Right kidney (tissue), 1 donor: ENCODE data around the gene CLTB.
A peak's percentile ranks its signal among the peaks of the same experiment; 100 is the strongest.

Experiments
- DNase-seq: peaks from one replicate; pipeline ENCODE4 v3.0.0-alpha.2; 2016

Gene CLTB

DNA sequence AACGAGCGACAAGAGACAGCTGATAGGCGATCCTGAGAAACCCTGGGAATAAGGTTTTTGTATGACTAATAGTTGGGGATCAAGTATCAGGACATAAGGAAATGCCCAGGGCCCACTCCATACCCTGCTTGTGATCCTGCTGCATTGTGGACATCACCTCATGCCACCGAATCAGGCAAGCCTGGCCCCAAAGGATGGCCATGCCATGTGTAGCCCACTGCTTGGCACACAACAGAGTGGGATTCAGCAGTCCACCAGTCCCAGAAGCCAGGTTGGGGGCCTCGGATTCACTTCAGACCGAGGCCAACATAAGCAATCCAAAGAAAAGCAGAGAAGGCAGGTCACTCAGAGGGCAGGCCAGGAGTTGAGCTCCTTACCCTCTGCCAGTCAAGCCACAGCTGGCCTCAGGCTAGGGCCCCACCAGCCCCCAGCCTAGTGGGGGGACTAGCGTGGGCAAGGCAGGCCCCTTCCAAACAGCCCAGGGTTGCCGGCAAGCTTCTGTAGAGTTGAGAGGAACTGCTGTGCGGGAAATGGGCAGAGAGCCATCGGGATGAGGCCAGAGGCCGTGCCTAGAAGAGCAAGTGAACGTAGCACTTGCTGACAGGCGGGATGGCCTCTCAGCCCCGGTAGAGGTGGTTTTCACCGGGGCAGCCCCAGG lies 33.0 kb downstream of the CLTB start:
- no peak for DNase-seq

DNA sequence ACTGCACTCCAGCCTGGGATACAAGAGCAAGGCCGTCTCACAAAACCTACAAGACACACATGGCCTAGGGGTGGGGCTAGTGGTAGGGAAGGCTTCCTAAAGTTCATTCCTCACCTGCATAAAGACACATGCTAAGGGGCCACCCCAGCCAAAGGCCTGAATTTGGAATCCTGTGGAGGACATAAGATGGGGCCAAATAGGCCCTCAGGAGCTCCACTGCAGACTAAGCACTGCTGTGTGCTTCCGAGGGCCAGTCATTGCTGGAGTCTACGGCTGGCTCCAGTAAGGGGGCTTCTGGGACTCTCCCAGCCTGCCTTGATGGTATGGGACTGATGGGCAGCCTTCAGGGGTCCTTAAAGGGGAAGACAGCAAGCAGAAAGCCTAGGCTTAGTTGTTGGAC lies 33.6 kb downstream of the CLTB start:
- no peak for DNase-seq

DNA sequence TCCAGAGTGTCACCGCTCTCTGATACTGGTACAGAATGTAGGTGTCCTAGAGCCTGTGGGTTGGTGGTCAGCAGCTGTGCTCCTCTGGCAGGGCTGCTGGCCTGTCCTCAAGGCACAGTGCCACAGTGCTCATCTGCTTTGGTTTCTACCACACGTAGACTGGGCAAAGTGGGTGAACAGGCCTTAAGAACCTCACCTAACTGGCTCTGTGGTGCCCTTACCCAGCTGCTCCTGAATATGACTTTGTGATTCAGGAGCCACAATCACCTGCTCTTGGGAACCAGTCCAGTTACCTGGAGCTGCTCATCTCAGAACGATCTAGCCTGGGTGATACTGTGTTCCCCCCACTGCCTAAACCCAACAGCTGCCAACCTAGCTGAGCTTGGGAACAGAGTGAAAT lies 34.4 kb downstream of the CLTB start:
- DNase-seq = no peak

DNA sequence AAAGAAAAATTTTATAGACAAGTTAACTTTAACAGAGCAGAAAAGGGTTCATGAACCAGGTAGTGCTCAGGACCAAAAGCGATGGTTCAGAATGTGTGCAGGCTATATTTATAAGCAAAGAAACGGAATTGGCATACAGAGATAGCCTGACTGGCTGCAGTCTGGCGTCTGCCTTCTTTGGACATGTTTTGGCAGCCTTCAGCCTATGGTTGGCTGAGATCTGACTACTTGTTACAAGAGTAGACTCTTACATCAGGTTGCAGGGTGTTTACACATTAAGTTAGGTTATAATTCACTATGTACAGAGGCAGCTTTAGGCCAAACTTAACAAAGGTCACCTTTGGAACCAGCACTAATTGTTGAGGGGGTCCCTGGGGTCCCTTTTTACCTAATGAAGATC lies 34.9 kb downstream of the CLTB start:
- DNase-seq = no peak

DNA sequence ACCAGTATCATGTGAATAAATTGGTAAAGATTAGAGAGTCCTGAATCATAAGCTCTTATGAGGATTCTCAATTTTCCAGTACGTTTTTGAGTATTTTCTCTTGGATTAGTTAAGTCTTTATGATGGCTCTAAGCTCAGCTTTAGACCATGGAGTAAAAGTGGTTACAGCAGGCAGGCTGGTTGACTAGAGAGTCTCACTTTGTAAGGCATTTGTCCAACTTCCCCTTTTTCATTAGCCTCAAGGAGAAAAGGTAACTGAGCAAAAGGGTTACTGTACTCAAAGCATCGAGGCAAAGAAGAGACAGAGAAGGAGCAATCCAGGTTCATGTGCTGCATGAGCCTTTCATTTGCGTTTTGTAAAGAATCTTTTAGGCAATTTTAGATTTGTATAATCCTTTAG lies 36.5 kb downstream of the CLTB start:
- DNase-seq = no peak

DNA sequence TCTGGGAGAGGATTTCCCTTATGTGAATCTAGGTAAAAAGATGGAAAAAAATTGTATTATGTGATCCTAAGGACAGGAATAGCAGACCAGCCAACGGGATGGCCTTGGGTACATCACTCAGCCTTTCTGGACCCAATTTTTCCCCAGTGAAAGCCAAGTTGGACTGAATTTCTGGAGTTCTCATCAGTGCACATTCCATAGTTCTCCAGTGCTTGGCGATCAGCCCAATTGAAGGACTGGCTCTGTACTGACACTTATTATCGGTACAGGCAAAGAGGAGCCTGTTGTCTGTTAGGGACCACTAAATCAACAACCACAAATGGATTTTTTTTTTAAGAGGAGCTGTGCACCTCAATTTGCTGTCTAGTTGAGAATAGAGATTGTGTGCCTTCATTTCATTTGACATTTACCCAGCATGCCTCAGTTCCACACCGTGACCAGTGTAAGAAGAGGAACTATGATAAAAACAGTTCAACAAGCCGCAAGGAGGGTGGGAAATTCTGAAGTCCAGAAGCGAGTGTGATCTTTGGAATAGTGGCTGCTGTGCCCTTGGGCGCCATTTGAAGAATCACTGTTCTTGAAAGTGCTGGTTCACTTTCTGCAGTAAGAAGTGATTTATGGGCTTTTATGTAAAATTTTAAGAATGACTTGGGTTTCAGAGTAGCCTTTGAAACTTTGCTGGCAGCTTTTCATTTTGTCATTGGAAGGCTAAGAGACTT lies 43.1 kb downstream of the CLTB start:
- no peak for DNase-seq

DNA sequence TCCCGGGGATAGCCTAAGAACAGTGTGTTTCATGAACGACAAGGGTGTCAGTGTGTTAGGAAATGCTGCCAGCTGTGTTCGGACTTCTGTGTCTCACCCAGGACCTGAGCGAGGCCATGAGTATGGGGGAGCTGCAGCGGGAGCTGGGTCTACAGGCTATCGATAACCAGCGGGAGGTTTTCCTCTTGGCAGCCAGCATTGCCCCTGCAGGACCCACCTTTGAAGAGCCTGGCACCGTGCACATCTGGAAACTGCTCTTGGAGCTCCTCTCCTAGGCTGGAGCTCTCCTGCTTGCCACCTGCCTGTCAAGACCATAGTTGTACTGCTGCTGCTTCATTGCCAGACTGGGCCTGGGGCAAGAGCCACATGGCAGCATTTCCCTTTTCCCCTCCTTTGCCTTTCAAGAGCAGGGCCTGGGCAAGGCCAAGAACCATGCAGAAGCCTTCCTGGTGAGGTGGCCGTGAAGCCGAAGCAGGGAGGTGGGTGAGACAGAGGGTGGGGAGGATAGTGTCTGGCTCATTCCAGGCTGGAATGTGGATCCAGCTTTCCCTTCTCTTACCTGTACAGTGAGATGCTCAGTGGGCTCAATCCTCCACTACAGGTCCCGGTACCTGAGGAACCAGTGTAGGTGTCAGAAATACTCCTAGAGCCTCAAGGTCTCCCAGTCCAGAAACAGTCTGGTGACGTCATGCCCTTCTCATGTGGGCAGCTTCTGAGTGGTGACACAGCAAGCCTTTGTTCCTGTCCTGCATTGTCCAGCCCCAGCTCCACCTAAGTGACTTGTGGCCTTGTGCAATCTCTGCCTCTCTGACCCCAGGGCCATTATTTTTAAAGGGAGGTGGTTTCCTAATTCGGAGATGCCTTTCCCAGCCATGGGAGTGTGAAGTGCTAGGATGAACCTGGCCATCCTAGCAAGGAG lies 44.5 kb downstream of the CLTB start:
- DNase-seq = no peak

DNA sequence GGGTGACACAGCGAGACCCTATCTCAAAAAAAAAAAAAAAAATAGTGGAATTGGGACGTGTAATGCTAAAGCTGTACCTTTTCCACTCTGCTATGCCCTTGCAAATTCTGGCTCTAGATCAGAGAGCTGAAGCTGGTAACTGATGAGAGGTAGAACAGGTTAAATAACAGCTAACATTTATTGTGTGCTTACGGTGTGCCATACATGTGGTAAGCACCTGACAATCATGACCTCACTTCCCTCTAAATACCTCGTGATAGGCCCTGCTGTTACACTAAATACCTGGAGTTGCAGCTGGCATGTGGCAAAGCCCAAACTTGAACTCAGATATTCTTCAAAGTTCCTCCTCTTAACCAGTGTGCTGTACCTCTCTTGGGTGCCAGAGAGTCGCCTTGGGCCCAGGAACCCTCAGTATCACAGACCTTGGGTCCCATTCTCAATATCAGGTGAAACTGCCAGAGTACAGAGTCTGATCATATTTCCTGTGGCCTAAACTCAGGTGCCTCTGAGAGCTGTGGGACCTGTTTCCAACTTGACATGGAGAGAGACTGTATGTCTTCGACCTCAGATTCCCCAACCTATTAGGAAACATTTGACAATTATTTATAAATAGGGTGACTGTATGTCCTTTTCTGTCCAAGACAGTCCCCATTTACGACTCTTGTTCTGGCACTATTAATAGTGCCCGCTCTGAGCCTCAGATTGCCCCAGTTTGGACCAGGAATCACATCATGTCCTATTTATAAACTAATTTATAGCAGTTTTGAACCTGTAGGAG lies 46.2 kb downstream of the CLTB start:
- no peak for DNase-seq

DNA sequence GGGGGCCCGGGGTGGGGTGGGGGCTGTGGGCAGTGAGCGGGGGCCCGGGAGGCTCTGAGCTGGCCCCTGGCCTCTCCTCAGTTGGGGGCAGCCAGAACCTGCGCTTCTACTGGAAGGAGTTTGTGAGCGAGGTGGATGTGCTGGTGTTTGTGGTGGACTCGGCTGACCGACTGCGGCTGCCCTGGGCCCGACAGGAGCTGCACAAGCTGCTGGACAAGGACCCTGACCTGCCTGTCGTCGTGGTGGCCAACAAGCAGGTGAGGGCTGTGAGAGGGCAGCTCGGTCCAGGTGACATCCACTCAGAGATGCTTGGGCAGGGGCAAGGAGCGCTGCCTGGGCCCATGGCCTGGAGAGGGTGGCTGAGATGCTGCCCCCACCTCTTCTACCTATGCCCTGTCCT lies 47.6 kb downstream of the CLTB start:
- no peak for DNase-seq

DNA sequence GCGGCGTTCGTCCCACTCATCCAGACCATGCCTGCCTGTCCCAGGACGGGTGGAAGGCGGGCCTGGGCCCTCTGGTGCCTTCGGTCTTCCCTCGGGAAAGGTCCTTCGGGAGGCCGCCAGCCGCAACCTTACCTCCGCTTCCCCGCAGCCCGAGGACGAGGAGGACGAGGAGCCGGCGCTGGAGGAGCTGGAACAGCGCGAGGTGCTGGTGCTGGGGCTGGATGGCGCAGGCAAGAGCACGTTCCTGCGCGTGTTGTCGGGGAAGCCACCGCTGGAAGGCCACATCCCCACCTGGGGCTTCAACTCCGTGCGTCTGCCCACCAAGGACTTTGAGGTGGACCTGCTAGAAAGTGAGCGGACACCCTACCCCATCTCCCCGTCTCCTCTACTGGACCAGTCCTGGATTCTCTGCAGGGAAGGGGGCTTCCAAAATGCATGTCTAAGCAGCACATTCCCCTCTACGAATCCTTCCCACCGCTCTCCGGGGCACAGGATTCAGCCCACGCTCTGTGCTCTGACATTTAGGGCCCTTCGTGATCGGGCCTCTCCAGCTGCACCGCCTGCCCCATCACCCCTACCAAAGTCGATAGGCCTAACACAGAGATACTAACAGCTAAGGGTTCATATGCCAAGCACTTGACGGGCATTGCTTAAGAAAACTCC lies 50.0 kb downstream of the CLTB start:
- DNase-seq = no peak

DNA sequence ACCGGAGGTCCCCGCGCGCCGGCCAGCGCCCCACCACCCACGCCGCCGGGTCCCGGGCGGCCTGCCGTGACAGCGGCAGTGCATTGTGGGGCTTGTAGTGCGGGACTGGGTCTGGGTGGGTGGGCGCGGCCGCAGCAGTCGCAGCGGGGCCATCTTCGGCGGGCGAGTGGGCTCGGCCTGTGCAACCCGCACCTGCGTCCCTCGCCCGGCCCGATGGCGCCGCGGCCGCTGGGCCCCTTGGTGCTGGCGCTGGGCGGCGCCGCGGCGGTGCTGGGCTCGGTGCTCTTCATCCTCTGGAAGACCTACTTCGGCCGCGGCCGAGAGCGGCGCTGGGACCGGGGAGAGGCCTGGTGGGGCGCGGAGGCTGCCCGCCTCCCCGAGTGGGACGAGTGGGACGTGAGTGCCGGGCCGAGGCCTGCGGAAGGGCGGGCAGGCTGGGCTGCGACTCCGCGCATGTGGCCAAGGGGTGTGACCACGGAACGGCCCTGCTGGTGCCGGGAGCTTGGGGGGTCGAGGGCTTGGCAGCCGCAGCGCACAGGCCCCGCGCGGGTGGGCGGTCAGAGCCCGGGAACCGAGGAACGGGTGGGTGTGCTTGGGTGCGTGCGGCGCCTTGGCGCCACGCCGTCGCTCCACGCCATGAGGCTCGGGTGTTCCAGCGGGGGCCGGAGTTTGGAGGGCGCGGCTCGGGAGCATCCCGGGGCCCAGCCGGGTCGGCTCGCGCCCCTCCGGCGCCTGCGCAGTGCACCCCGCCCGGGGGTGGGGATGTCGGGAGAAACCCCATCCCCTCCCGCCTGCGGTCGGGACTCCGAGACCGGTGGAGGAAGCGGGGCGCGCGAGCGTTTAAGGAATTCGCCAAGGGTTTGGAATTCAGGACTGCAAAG lies 50.7 kb downstream of the CLTB start, which contains the start of gene ARL10:
Gene ARL10 (plus strand): TSS at position 137 of the 881 bp plus-strand sequence. CDS start 77 bp downstream, at position 214.
- DNase-seq = peak; percentile 80

DNA sequence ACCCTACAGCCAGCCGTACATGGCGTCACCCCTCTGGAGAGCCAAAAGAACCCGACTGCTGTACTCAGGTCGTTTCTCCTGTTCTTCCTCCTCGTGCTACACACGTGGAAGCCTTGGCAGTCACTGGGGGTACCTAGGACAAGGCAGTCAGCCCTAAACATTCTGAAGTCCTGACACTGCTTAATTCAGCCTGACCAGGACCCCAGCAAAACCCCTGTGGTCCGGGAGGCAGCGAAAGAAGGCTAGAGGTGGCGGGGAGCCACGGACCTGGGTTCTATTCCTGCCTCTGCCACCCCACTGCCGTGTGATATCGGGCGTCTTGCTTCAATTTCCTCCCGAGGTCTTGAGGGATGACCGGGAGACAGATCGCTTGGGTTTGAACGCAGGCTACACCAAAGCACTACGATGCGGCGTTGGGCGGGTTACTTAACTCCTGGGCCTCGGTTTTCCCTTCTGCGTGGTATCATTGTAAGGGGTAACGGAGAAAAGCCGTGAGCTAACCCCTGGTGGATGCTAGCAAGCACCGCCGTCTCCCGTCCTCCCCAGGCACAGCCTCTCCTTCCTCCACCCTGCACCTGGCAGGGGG lies 51.5 kb downstream of the CLTB start:
- DNase-seq = no peak

DNA sequence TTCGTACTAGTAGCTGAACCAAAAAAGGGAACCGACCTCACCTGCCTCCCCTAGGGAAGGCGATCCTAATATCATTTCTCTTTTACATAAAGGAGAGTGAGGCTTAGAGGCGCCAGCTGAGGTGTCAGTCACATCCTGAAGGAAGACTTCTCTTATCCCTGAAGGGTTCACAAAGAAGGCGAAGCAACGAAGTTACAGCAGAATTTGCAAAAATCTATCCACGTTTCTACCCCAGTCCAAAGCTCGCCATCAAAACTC lies 54.2 kb downstream of the CLTB start:
- DNase-seq = peak; percentile 10

DNA sequence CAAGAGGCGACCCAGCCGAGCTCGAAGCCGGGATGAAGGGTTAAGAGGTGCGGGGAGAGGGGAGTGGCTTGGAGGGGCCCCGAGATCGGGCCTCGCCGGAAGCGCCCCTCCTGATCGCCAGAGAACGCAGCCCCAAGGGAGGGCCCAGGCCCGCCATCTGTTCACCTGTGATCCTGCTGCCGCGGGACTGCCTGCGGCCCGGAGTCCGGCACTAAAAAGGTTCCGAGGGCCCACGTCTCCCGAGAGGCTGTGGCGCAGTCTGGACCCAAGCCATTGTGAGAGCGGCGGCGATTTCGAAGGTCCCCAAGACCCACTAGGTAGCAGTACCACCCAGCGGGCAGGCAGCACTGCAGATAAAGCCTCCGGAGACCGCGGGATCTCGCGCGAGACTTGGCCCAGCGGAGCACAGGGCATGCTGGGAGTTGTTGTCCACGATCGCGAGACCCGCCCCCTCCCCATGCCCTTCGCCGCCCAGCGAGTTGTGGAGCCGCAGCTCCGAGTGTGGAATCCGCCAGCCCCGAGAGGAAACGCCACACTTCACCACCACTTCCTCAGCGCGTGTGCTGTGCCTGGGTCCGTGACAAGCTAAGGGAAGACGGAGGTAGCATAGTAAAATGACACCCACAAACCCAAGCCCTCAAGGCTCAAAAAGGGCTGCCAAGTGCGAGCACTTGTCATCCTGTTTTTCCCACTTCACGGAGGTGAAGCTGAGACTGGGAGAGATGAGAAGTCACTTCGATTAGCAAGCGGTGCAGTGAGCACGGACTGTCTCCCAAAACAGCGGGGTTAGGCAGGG lies 54.7 kb downstream of the CLTB start, which contains the start of gene KIAA1191:
Gene KIAA1191 (minus strand): TSS at position 328 of the 796 bp plus-strand sequence. CDS start 2,256 bp downstream, outside the sequence.
- DNase-seq = peak; percentile 91

DNA sequence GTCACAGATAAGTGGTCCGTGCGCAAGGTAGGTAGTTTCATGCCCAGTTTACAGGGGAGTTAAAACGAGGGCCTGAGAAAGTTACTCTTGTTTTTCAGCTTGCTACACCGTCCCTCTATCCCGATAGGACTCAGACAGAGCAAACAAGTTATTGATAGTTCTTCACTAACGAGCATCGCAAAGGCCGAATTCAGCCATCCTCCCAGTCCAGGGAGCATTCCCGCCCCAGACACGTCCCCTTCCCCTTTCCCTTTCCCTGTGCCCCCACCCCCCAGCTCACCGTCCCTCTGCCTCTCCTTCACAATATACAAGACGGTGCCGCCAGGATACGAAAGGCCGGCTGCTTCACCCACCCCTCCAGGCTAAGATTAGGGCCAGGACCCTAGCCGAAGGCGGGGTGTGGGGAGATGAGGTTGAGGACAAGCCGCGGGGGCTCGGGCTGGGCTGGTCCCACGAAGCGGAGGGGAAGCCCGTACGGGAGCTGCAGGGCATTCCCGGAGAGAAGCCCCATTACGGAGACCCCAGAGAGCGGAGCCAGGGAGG lies 55.4 kb downstream of the CLTB start:
- no peak for DNase-seq

DNA sequence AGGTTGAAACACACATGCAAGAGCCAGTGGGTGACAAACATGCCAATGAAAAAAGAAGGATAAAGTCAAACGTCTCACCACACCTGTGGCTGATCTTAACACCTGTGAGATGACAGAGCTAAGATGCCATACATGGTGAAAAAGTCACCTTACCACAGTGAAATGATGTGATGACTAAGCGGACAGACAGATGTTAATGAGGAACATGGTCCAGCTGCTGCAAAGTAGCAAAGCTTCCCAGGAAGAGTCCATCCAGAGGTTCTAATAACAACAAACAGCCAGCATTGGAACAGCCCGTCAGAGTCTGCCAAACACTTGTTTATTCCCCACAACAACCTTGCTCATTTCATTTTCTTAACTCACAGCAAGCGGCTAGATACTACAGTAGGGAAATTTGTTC lies 56.7 kb downstream of the CLTB start:
- DNase-seq = no peak

DNA sequence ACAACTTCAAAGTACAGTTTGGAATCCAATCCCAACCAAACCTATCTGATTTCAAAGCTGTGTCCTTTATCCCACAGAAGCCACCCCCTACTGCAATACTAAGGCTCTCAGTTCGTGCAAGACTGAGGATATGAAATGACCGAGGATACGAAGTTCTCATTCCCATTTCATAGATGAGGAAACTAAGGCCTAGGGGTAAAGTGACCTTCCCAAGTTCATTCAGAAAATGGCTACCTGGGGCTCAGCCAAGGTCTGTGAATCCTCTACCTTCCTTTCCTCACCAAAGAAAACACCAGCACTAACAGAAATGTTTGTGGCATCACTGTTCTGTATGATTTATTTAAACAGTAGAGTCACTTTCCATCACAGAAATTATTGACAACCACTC lies 60.2 kb downstream of the CLTB start:
- no peak for DNase-seq

DNA sequence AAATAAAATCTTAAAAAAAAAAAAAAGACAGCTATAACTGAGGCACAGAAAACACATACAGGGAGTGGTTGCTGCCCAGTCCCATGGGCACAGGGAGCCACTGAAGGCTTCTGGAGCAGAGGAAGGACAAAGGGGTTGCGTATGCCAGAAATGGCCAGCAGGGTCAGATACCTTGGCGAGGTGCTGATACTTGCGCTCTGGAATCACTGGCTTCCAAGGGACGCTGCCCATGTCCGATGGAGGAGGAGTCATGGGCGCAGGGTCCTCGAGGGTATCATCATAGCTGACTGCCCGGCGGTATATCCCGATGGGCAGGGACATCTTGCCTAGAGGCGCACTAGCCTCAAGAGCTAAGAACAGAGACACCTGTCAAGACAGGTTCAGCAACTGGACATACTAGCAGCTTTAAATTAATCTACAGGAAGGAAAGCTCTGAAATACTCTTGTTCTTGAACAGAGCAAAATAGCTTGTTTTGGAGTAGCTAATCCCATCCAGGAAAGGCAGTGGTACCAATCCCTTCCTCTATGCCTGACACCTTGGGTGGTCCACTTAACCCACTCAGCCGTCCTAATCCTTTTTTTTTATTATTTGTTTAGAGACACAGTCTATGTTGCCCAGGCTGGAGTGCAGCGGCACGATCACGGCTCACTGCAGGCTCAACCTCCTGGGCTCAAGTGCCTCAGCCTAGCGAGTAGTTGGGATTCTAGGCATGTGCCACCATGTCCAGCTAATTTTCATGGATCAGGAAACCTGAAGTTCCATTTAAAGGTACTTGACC lies 60.8 kb downstream of the CLTB start:
- DNase-seq = no peak
